CD4-positive, alpha-beta T cell treated with Interleukin-4 for 1 hour (primary cell): ENCODE data around the gene GCNT1.
"Not testable (repeated sequence)": the region's sequence is repeated elsewhere in the genome, so short reads cannot be mapped to it uniquely, and the experiment has no call there.

Source experiments
- DNase-seq, 2 donors: peaks; one replicate each; pipeline ENCODE4 v3.0.0-alpha.2; 2020 to 2022

Gene GCNT1

GRCh38 chr9:76458903-76459693 lies at the start of gene GCNT1:
Gene GCNT1, plus strand, starts transcription at chr9:76459182. Its CDS starts 43,200 bp downstream, at chr9:76502382.
- DNase-seq: peak; percentile 89 to 91

GRCh38 chr9:76412638-76413037 lies 46.3 kb upstream of the GCNT1 start:
- no peak for DNase-seq

GRCh38 chr9:76413658-76414057 lies 45.3 kb upstream of the GCNT1 start:
- DNase-seq: no peak

- peak in 1 of 2 donors; percentile 20 for DNase-seq
Measured at GRCh38 chr9:76414661-76415060, 44.3 kb upstream of the GCNT1 start.

- no peak for DNase-seq
Measured at GRCh38 chr9:76415154-76415553, 43.8 kb upstream of the GCNT1 start.

GRCh38 chr9:76415731-76416130 lies 43.3 kb upstream of the GCNT1 start:
- no peak for DNase-seq

- DNase-seq: no peak
Measured at GRCh38 chr9:76417394-76417793, 41.6 kb upstream of the GCNT1 start.

GRCh38 chr9:76419782-76420380 lies 39.1 kb upstream of the GCNT1 start:
- peak in 1 of 2 donors; percentile 10 for DNase-seq

- peak in 1 of 2 donors; percentile 28 for DNase-seq
Measured at GRCh38 chr9:76423216-76424177, 35.5 kb upstream of the GCNT1 start.

GRCh38 chr9:76424491-76424890 lies 34.5 kb upstream of the GCNT1 start:
- no peak for DNase-seq

GRCh38 chr9:76425677-76426453 lies 33.1 kb upstream of the GCNT1 start:
- DNase-seq: no peak

- DNase-seq: no peak
Measured at GRCh38 chr9:76426807-76427419, 32.1 kb upstream of the GCNT1 start.

GRCh38 chr9:76431601-76432000 lies 27.4 kb upstream of the GCNT1 start:
- DNase-seq: no peak

GRCh38 chr9:76433406-76433805 lies 25.6 kb upstream of the GCNT1 start:
- DNase-seq: no peak

GRCh38 chr9:76433836-76434235 lies 25.1 kb upstream of the GCNT1 start:
- DNase-seq: no peak

GRCh38 chr9:76434897-76435296 lies 24.1 kb upstream of the GCNT1 start:
- DNase-seq: not testable (repeated sequence)

- not testable (repeated sequence) for DNase-seq
Measured at GRCh38 chr9:76437017-76437699, 21.8 kb upstream of the GCNT1 start.

GRCh38 chr9:76438841-76439588 lies 20.0 kb upstream of the GCNT1 start:
- DNase-seq: no peak

- DNase-seq: no peak
Measured at GRCh38 chr9:76441551-76442322, 17.2 kb upstream of the GCNT1 start.

GRCh38 chr9:76443887-76444286 lies 15.1 kb upstream of the GCNT1 start:
- DNase-seq: no peak
